ENCODE measurements around the gene NUDT13. TPM values are rescaled to one million over a fixed set of nuclear protein-coding genes. Genes with fewer than 3 reads are reported as not detected.
A peak's percentile ranks its signal among the peaks of the same experiment; 100 is the strongest.

The NUDT13 gene
- 1.7 TPM for total RNA-seq
- long read RNA-seq, partial matches to known transcripts = 0 of 5 reads
- long read RNA-seq, other reads (novel, unspliced or antisense) = 3 of 5 reads

DNA sequence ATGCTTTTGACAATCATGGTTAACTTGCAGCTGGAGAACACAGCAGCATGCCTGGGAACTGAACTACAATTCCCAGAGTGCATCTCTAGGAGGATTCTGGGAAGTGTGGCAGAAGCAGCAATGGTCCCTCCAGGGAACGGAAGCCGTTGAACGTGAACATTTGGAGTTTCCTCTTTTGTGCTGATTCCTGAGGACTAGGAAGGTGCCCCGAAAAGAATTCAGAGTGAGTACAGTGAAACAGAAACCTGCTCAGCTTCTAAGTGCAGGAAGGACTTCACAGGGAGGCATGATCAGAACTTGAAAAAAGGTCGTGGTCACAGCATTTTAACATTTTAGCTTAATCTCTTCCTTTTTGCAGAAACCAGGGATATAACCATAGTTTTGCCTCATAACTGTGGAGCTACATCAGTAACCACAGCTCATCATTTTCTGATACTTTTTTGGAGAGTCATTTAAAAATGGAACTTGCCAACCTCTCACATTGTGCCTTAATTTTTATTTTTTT lies at the start of gene NUDT13:
NUDT13 (plus strand) TSS at position 111 of the 505 bp plus-strand sequence. CDS start 3,911 bp downstream, outside the sequence.
- no peak for DNase-seq (ENCODE audit: low spot score)

DNA sequence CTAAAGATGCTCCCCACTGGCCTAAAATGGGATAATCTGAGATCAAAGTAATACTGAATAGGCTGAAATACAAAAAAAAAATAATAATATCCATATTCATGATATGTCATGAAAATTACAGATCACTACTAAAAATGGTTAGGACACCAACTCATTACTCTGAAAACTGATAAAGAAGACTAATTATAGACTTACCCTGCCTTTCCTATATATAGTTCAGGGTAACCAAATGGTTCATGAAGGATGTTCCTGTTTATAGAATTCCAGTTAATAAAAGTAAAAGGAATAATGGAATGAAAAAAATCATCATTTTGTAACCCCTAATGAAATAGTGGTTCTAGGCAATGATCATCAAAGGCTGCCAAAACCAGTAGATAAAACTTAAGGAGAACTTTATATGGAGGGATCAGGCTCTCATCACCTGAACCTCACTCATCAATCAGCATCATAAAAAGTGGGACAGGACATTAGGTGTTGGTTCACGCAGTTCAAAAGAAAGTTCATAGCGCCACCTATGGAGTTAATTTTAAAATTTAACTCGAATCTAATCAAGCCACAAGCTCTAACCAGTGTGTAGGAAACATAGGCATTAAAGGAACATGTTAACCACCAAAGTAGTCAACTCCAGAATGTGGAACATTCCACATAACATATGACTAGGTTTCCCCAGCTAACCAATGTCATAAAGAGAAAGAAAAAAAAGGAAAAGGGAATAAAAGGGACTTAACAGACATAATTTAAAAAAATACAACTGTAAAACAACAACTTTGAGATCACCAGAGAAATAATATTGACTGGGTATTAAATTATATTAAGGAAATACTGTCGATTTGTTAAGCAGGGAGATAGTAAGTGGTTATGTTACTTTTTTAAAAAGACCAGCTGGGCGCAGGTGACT lies 49.3 kb upstream of the NUDT13 start:
- DNase-seq (ENCODE audit: low spot score) = no peak

DNA sequence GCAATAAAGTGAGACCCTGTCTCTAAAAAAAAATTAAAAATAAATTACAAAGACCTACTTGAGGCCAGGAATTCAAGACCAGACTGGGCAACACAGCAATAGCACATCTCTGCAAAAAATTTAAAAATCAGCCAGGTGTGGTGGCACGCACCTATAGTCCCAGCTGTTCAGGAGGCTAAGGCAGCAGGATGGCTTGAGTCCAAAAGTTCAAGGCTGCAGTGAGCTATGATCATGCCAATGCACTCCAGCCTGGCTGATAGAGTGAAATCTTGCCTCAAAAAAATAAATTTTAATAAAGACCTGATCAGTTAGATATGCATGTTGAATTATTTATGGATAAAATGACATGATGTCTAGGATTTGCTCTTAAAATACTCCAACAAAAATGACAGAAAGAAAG lies 48.5 kb upstream of the NUDT13 start:
- no peak for DNase-seq (ENCODE audit: low spot score)

DNA sequence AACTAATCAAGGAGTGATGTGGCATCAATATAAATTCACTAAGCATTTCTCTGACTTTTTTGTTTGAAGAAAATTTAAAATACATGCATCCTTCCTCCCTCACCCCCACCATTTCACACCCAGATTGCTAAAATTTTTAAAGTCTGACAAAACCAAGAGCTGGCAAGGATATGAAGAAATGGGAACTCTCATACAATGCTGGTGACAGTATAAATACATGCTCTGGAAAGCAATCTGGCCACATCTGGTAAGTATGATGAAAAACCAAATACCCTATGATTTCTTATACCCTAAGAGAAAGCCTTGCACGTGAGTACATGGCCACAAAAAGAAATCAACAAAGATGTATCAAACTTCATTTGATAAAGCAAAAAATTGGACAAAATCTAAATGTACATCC lies 44.8 kb upstream of the NUDT13 start:
- DNase-seq (ENCODE audit: low spot score) = no peak

DNA sequence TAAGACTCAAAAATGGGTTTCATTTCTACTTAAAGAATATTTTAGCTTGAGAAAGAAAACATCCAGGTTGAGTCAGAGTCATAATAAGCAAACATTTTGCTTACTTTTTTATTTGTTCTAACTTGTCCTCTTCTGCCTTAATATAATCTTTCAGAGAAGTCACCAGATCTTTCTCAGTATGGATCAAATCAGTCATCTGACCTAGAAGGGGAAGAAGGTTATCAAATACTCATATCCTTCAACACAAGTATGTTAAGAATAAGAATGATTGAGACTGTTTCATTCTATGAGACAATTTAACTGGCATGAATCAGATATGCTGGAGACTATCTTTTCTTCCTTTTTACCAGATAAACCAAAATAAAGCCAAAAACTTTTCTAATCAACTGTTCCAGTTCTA lies 36.6 kb upstream of the NUDT13 start:
- no peak for DNase-seq (ENCODE audit: low spot score)

DNA sequence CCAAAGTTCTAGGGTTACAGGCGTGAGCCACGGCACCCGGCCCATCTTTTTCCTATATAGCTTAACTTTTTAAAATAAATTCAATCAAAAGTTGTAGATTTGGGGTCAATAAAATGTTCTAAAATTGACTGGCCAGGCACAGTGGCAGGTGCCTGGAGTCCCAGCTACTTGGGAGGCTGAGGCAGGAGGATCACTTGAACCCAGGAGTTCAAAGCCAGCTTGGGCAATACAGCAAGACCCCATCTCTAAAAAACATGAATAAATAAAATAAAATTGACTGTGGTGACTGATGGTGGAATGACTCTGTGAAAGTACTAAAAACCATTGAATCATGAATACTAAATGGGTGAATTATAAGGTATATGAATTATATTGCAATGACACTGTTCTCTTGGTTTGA lies 34.4 kb upstream of the NUDT13 start:
- no peak for DNase-seq (ENCODE audit: low spot score)

DNA sequence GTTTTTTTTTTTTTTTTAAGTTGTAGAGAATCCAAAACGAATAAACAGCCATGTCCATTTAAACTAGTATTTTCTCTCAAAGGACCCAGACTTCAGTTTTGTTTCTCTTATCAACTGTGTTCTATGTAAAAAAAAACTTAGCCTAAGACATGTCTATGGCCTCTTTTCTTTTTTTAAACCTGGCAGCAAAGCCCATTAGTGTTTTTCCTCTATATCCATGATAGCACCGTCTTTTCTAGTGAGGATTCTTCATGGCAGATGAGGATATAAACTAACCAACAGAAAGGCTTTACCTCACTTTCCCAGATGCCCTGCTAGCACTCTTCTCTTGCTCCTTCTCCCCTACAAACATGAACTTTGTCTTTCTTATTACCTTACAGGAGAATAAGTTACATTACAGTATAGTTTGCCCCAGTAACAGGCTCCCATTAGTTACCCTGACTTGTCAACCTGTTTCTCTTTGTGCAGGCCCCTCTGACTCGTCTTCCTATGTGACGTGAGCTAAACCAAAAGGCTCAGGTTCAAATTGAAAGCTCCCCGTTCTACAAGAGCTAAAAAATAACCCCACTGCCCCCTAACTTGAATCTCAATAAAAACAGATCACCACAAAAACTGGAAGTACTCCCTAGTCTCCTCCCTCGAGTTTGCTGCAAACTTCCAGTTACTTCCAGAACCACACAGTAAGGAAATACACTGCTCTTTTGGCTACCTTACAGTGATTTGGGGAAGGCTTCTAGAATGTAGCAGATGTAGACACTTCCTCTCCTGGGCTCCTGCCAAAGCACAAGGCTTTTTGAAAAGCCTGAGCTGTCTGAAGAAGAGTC lies 33.7 kb upstream of the NUDT13 start:
- no peak for DNase-seq (ENCODE audit: low spot score)

DNA sequence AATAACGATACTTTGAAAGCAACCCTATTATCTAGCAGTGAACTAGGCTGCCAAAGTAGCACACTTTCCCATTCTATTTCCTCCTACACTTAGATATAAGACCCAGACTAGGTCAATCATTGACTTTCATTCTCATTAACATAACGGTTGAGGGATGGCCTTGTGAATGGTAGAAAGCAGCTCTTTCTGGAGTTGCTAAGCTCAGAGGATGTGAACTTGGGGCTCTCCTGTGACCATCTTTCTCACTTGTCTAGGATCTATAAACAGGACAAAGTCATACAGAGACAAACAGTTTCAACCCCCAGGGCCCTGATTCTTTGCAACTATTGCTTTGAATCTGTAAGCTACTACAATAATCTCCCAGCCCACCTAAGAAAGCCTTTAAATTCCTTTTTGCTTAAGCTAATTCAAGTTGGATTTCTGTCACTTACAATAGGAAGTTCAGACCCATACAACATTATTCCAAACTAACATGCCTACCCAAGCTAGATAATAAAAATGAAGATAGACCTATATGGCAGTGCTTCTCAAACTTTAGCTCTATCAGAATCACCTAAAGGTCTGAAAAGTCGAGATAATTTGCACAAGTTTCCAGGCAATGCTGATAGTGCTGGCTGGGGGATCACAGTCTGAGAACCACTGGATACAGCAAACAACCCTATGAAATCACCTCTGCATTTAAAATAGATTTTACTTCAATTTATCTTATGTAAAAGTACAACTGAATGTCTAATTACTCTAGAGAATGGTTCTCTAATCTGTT lies 30.3 kb upstream of the NUDT13 start:
- no peak for DNase-seq (ENCODE audit: low spot score)

DNA sequence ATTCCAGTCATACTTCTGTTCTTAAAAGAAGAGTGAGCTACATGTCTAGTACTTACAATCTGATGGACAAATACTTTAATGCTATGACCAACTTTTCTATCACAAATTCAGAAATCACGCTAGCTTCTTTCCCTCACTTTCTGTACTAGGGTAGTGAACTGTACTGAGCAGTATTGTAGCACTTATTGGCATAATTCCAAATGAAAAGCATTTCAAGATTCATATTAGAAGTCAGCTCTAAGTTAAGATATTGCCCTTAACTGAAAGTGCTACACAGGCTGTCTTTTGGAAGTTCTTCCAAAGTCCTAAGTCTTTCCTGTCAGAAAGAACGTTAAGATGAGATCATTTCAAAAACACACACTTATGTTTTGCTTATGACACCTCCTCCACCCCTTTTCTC lies 27.0 kb upstream of the NUDT13 start:
- DNase-seq (ENCODE audit: low spot score) = no peak

DNA sequence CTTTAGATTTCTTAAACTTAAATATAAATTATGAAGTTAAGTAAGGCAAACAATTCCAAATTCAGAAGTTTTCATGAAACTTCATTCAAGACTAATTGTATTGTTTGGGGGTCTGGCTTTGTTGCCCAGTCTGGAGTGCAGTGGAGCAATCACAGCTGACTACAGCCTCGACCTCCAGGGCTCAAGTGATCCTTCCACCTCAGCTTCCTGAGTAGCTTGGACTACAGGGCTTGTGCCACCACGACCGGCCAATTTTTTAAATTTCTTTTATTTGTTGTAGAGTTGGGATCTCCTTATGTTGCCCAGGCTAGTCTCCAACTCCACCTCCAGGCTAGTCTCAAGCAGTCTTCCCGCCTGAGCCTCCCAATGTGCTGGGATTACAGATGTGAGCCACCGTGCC lies 26.0 kb upstream of the NUDT13 start:
- no peak for DNase-seq (ENCODE audit: low spot score)

DNA sequence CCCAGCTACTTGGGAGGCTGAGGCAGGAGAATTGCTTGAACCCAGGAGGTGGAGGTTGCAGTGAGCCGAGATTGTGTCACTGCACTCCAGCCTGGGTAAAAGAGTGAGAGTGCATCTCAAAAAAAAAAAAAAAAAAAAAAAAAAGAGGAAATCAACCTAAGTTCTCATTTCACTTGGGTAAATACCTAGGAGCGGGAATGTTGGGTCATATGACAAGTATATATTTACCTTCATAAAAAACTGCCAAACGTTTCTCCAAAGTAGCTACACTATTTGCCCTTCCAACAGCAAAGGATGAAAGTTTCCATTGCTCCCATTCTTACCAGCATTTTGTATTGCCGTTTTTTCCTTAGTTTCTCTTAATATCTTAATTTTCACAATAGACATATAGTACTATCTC lies 23.4 kb upstream of the NUDT13 start:
- no peak for DNase-seq (ENCODE audit: low spot score)

DNA sequence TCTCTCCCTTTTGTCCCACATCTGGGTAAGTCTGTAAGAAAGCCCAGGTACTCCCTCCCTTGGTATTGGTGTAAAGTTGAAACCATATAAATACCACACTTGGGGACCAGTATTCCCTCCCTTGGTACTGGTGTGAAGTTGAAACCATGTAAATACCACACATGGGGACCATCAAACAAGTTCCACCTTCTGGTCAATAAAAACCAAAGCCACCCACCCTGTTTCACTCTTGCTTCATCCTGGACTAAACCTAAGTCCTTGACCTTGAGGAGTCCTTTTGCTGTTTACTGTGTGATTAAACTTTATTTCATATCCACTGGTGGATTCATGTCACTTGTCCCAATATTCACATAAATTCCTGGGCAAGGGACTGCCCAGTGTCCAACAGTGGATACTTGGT lies 22.0 kb upstream of the NUDT13 start:
- DNase-seq (ENCODE audit: low spot score) = no peak

DNA sequence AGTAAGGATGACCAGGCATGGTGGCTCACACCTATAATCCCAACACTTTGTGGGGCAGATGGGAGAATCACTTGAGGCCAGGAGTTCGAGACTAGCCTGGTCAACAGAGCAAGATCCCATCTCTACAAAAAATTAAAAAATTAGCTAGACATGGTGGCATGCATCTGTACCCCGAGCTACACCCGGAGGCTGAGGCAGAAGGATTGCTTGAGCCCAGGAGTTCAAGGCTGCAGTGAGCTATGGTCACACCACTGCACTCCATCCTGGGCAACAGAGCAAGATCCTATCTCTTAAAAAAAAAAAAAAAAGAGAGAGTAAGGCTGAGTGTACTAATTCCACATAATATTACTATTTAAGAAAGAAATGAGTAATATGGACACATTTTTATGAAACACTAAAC lies 17.4 kb upstream of the NUDT13 start:
- no peak for DNase-seq (ENCODE audit: low spot score)

DNA sequence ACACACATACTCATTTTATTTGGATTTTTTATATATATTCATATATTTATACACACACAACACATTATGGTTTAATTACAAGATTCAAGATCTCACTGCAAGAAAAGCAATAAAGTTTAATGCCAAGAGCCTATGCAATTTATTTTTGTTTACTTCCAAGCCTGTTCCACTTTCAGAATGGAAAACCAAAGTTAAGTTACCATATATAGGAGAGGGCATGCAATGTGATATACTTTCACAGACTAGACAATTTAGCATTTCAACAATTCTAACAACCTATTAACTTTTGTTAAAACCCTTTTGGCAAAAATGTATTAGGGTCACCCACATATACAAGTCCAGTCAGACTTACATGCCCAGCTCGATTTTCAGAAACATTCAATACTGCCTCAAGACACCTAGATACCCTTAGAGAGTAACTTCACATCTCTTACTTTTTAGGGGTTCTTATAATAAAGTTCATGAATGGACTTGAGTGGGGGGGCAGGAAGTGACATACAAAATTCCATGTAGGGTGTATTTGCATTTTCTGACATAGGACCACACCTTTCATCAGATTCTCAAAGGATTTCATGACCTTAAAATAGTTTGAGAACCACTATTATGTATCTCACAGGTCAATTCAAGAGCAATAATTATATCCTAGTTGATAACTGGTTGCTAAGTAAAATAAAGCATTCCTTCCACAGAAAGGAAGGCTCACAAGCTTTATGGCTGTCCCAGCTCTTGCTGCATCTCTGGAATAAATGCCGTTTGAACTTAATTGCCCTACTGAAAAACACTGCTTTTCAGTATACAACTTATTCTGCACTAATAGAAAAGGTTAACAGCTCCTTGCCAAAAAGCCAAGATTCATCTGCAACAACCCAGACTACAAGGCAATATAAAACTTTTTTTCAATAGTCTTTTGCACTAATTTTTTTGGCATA lies 16.1 kb upstream of the NUDT13 start:
- no peak for DNase-seq (ENCODE audit: low spot score)

DNA sequence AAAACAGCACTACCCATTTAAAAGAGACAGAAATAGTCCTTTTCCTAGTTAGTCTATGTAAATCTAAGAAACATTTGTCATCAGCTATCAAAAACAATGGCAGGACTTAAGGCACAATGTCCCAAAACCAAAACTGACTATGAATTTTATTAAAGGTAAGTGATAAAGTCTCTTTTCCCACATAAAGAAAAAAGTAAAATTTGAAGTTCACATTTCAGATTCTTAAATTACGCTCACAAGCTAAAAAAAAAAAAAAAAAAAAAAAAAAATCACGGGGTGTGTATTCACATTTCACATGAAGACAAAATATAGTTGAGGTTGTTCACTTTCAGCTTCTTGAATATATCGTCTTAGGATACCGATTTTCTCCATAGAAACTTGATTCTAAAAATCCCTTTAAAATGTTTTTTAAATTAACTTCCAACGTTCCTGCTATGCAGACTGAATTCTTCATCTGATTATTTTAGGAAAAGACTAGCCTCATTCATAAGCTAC lies 15.2 kb upstream of the NUDT13 start:
- no peak for DNase-seq (ENCODE audit: low spot score)

DNA sequence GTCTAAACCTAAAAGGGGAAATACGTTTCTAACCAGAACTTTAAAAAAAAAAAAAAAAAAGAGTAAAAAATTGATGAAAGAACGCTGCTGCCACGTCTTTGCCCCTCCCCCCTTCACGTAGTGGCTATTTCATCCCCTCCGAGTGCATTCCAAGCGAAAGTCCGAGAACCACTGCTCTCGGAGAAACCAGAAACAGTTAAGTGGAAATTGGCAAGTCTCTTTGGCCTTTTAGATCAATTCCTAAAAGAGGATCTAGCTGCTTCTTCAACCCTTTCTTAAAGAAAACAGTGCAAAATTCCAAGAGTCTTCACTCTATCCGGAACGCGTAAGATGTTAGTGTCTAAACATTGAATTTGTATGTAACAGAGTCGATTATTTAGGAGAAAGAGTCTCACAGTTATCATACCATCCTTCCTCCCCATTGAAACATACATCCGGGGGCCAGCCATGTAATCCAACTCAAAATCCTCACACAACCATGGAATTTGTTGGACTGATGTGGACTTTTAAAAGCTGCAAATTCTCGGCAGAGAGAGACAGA lies 14.7 kb upstream of the NUDT13 start:
- DNase-seq (ENCODE audit: low spot score) = no peak

DNA sequence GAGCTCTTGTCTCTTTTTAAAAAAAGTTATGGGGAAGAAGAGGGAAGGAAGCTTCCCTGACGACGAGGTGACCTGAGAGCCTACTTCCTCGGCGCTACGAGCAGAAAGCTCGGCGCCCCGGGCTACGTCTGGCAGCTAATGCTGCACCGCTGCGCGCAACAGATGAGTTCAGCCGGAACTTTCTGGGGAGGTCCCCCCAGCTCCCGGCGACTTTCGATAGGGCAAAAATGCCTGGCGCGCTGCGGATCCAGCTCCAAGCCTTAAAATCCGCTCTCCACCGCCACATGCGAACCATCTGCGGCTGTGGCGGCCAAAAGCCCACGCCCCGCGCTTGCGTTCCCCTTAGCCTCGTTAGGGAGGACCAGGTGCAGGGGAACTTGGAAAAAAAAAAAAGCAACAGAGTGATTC lies 14.2 kb upstream of the NUDT13 start:
- DNase-seq (ENCODE audit: low spot score) = peak; percentile 92

DNA sequence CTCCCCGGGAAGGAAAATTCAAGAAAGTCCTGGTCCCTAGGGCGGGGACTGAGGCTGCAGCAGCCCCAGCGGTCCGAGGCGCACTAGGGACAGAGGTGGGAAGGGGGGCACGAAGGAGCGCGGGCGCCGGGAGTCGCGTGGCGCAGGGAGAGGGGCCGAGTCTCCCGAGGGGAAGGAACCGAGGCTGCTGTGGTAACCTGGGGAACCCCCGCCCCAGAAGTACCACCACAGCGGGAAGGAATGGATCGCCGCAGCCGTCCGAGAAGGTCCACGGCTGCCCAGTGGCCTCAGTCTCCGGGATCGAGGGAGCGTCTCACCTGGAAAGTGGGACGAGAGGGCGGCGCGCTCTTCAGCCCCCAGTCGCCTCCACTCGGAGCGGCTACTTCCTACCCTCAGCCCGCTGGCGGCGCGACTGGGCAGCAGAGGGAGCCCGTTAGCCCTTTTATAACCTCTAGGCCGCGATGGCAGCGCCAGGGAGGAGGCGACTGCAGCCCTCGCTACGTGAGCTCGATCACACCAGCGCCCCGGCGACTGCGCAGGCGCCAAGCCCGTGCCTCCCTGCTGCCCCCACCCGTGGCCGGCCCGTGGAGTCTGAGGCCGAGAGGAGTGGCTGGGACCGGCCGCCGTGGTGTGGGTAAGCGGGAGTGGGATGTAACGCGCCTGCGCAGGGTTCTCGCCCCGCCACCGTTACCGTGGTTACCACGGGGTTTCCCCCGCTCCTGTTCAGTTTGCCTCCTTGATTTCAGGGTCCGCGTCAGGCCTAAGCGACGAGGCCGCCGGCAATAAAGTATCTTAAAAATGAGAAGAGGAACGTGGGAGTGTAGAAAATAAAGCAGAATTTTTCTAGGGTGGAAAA lies 13.6 kb upstream of the NUDT13 start, which contains the start of gene P4HA1:
P4HA1 (minus strand) TSS at position 418 of the 856 bp plus-strand sequence. CDS start 21,983 bp downstream, outside the sequence.
- peak; percentile 100 for DNase-seq (ENCODE audit: low spot score)

DNA sequence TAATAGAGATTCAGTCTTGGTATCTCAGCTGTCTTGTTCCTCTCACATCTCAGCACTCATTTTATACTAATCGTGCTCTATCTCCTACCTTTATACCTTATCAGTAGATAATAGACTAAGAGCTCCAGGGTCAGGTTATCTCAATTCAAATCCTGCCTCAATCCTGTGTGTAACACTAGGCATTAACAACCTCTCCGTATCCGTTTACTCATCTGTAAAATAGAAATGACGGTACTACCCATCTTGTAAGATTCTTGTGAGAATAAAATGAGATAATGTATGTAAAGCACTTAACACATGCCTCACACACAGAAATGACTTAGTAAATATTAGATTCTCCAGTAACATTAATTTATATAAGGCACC lies 13.0 kb upstream of the NUDT13 start:
- DNase-seq (ENCODE audit: low spot score) = no peak

Measured in mesenteric fat pad (tissue), 1 donor.